DND-41 (cell line): ENCODE results near the gene NRXN3.

Experiments
- ATAC-seq: fragments of 200-7000 bp; cut with Tn5 transposase; 3 replicates; pipeline ENCODE4 v1.9.1; 2021; ENCODE audit warnings: low read depth; ENCODE audit not compliant: insufficient read depth
- DNase-seq: peaks from one replicate; pipeline ENCODE4 v3.0.0-alpha.2; 2020
- H2AFZ ChIP-seq: 2 replicates; pipeline ENCODE4 v1.6.0; 2012; ENCODE audit warnings: low read depth, low read length
- H3K27ac ChIP-seq: 2 replicates; pipeline ENCODE4 v1.5.1; 2012; ENCODE audit warnings: low read length, inconsistent platforms
- H3K27me3 ChIP-seq: fragments of 200-600 bp; sonication (generic); 2 replicates; pipeline ENCODE4 v1.6.0; 2012; ENCODE audit warnings: low read length, mild to moderate bottlenecking, inconsistent platforms; ENCODE audit not compliant: insufficient read depth, poor library complexity
- H3K36me3 ChIP-seq: 2 replicates; pipeline ENCODE4 v1.5.1; 2012; ENCODE audit warnings: low read length, inconsistent platforms; ENCODE audit not compliant: insufficient read depth
- H3K4me1 ChIP-seq: 2 replicates; pipeline ENCODE4 v1.5.1; 2012; ENCODE audit warnings: mild to moderate bottlenecking, low read length; ENCODE audit not compliant: insufficient read depth
- H3K4me2 ChIP-seq: 2 replicates; pipeline ENCODE4 v1.6.0; 2012; ENCODE audit warnings: mild to moderate bottlenecking, moderate library complexity, low read length, inconsistent platforms; ENCODE audit not compliant: insufficient read depth
- H3K4me3 ChIP-seq, 2 experiments: fragments of 200-600 bp in 1 of 2; shearing (Covaris generic) in 1 of 2; 2 replicates each; pipeline ENCODE4 v1.5.1; 2012 to 2016; ENCODE audit warnings: inconsistent platforms in 2 of 2, low read length in 2 of 2, mild to moderate bottlenecking in 2 of 2, low read depth in 1 of 2, moderate library complexity in 1 of 2
- H3K79me2 ChIP-seq: 2 replicates; pipeline ENCODE4 v1.6.0; 2012; ENCODE audit warnings: low read length, inconsistent platforms; ENCODE audit not compliant: insufficient read depth
- H3K9ac ChIP-seq: 2 replicates; pipeline ENCODE4 v1.6.0; 2012; ENCODE audit warnings: low read depth, mild to moderate bottlenecking, inconsistent platforms, low read length, moderate library complexity
- H3K9me3 ChIP-seq: 2 replicates; pipeline ENCODE4 v1.5.1; 2012; ENCODE audit warnings: low read length, moderate library complexity, mild to moderate bottlenecking, inconsistent platforms; ENCODE audit not compliant: insufficient read depth, severe bottlenecking
- H4K20me1 ChIP-seq: 2 replicates; pipeline ENCODE4 v1.6.0; 2012; ENCODE audit warnings: low read length; ENCODE audit not compliant: insufficient read depth
- EZH2 ChIP-seq: IDR thresholded peaks from 3 replicates; pipeline ENCODE4 v1.6.1; 2012; ENCODE audit warnings: borderline replicate concordance, low read depth, mild to moderate bottlenecking, moderate library complexity, low read length, inconsistent platforms; ENCODE audit not compliant: severe bottlenecking
- TF ChIP-seq, protein P1 (sequence below): IDR thresholded peaks from 2 replicates; pipeline ENCODE4 v1.5.1; 2012; ENCODE audit warnings: borderline replicate concordance, low read length, moderate library complexity, mild to moderate bottlenecking; ENCODE audit not compliant: poor library complexity, severe bottlenecking; ENCODE audit errors: extremely low read depth

NRXN3 gene

GRCh38 chr14:79408696-79409095 is 1238.5 kb downstream of the NRXN3 start:
- Histone ChIP-seq H3K4me1 (no peaks in the 10 kb centered on the region), H2AFZ (no peak overlapping the region), H3K79me2 (no peaks in the 10 kb centered on the region), H3K27ac (no peak overlapping the region), H3K9ac (no peak overlapping the region), H3K27me3 (peaks cover 5% of the 10 kb centered on the region), H3K36me3 (no peaks in the 10 kb centered on the region), H3K4me3 (no peak overlapping the region), H3K4me2 (no peak overlapping the region), H3K9me3 (no peaks in the 10 kb centered on the region), H4K20me1 (no peaks in the 10 kb centered on the region)
- ATAC-seq (no peak), DNase-seq (no peak)
- TF ChIP-seq EZH2: no peak
- TF ChIP-seq, protein P1, sequence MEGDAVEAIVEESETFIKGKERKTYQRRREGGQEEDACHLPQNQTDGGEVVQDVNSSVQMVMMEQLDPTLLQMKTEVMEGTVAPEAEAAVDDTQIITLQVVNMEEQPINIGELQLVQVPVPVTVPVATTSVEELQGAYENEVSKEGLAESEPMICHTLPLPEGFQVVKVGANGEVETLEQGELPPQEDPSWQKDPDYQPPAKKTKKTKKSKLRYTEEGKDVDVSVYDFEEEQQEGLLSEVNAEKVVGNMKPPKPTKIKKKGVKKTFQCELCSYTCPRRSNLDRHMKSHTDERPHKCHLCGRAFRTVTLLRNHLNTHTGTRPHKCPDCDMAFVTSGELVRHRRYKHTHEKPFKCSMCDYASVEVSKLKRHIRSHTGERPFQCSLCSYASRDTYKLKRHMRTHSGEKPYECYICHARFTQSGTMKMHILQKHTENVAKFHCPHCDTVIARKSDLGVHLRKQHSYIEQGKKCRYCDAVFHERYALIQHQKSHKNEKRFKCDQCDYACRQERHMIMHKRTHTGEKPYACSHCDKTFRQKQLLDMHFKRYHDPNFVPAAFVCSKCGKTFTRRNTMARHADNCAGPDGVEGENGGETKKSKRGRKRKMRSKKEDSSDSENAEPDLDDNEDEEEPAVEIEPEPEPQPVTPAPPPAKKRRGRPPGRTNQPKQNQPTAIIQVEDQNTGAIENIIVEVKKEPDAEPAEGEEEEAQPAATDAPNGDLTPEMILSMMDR: no peak

DNA sequence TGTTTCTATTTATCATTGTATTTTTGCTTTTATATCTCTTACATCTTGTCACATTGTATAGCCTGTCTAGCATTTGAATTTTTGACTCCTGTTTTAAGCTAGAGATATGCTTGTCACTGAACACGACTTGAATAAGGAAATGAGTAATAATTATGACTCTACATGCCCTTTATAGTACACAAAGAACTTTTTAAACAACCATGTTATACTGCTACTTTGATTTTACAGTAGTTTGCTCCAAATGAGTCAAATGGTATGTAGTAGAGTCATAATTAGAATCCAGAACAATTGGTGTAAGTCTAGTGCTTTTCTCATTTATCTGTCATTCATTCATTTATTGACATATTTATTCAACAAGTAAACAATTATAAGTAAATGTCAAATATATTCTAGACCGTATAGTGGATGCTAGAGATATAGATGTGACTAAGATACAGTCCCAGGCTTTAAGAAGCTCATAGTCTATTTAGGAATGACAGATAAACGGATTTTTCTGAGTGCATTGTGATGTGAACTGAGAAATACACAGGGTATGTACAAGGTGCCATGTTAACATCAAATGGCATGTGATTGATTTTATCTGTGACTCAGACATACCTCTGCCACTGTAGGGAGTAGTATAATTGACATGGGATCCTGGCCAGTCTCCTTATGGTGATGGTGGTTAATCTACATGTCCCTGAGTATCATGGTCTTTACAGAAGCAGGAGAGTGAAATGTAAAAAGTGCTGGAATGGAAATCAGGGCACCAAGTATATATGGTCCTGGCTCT is 1241.4 kb downstream of the NRXN3 start:
- H3K27me3 ChIP-seq: no peaks in the 10 kb centered on the region
- no peak for ATAC-seq
- TF ChIP-seq EZH2: no peak
- TF ChIP-seq, protein P1: no peak
- DNase-seq: no peak
- H3K36me3 ChIP-seq: no peaks in the 10 kb centered on the region
- H3K9me3 ChIP-seq: no peaks in the 10 kb centered on the region
- no peak overlapping the region for H3K27ac ChIP-seq
- no peaks in the 10 kb centered on the region for H3K4me1 ChIP-seq
- no peaks in the 10 kb centered on the region for H3K79me2 ChIP-seq
- no peak overlapping the region for H3K4me2 ChIP-seq
- H3K9ac ChIP-seq: no peak overlapping the region
- no peak overlapping the region for H3K4me3 ChIP-seq
- H4K20me1 ChIP-seq: no peaks in the 10 kb centered on the region
- no peak overlapping the region for H2AFZ ChIP-seq

- no peak overlapping the region for H2AFZ ChIP-seq
- TF ChIP-seq, protein P1: no peak
- no peak for TF ChIP-seq EZH2
- no peaks in the 10 kb centered on the region for H3K36me3 ChIP-seq
- no peaks in the 10 kb centered on the region for H3K79me2 ChIP-seq
- H3K27ac ChIP-seq: no peak overlapping the region
- no peaks in the 10 kb centered on the region for H3K4me1 ChIP-seq
- no peaks in the 10 kb centered on the region for H3K9me3 ChIP-seq
- DNase-seq: no peak
- H4K20me1 ChIP-seq: no peaks in the 10 kb centered on the region
- no peak overlapping the region for H3K4me2 ChIP-seq
- H3K9ac ChIP-seq: no peak overlapping the region
- ATAC-seq: no peak
- no peaks in the 10 kb centered on the region for H3K27me3 ChIP-seq
- H3K4me3 ChIP-seq: no peak overlapping the region
Measured at GRCh38 chr14:79412822-79413221, 1242.6 kb downstream of the NRXN3 start.
